GM10248 (cell line): ENCODE data around the gene SFT2D3.
A peak's percentile ranks its signal among the peaks of the same experiment; 100 is the strongest.

Experiments used
- CTCF ChIA-PET: fragments of 300-600 bp; sonication (Branson Sonifier 250); formaldehyde crosslinking; extraction: SDS; loops from one replicate; lab custom pipeline; 2021; ENCODE audit warnings: antibody characterized with exemption; lab: Yijun Ruan, JAX
- POLR2A ChIA-PET: fragments of 350-650 bp; sonication (Branson Sonifier 250); formaldehyde crosslinking; extraction: SDS; loops from one replicate; lab custom pipeline; 2020; ENCODE audit warnings: antibody characterized with exemption; lab: Yijun Ruan, JAX
- DNase-seq: peaks from one replicate; pipeline ENCODE4 v3.0.0; 2012; ENCODE audit errors: extremely low spot score
- CTCF ChIP-seq: IDR thresholded peaks from 2 replicates; pipeline ENCODE4 v1.5.1; 2012; ENCODE audit warnings: mild to moderate bottlenecking, low read depth; ENCODE audit errors: extremely low read depth, missing control alignments, control extremely low read depth

The SFT2D3 gene

GRCh38 chr2:127701193-127701650, at the start of gene SFT2D3:
SFT2D3 (plus strand) TSS chr2:127701497; CDS start chr2:127701529, 32 bp downstream.
- TF ChIP-seq CTCF: no peak
- ChIA-PET POLR2A (interaction anchor here (1.0 to 1.4 kb wide), 2 partner anchors 25 to 110 kb away, joined by 3 to 4 read pairs; no protein-coding TSS in a partner anchor), CTCF (interaction anchor here (1.6 kb wide), 1 partner anchor 110 kb away, joined by 4 read pairs; no protein-coding TSS in a partner anchor)
- peak; percentile 95 for DNase-seq

GRCh38 chr2:127651971-127652550, 49.2 kb upstream of the SFT2D3 start:
- POLR2A ChIA-PET: interaction anchor here (0.5 kb wide), 1 partner anchor 103 kb away, joined by 4 read pairs; no protein-coding TSS in a partner anchor
- no peak for DNase-seq
- no peak for TF ChIP-seq CTCF
- CTCF ChIA-PET: interaction anchor here (0.9 to 2.9 kb wide), 5 partner anchors 13 to 455 kb away, joined by 4 to 27 read pairs (median 4); no protein-coding TSS in a partner anchor

GRCh38 chr2:127652786-127653357, 48.4 kb upstream of the SFT2D3 start:
- CTCF ChIA-PET: interaction anchor here (1.7 to 2.9 kb wide), 4 partner anchors 14 to 456 kb away, joined by 4 to 27 read pairs (median 8); no protein-coding TSS in a partner anchor
- no peak for DNase-seq
- no peak for TF ChIP-seq CTCF
- POLR2A ChIA-PET: interaction anchor here (0.5 kb wide), 1 partner anchor 102 kb away, joined by 4 read pairs; no protein-coding TSS in a partner anchor

GRCh38 chr2:127653421-127654083, 47.7 kb upstream of the SFT2D3 start:
- ChIA-PET POLR2A (interaction anchor here (0.5 kb wide), 1 partner anchor 103 kb away, joined by 9 read pairs; no protein-coding TSS in a partner anchor), CTCF (interaction anchor here (1.7 to 2.9 kb wide), 3 partner anchors 14 to 457 kb away, joined by 4 to 27 read pairs (median 12); no protein-coding TSS in a partner anchor)
- no peak for DNase-seq
- TF ChIP-seq CTCF: no peak

- no peak for DNase-seq
- no peak for TF ChIP-seq CTCF
- CTCF ChIA-PET: interaction anchor here (0.8 to 2.9 kb wide), 4 partner anchors 14 to 457 kb away, joined by 3 to 27 read pairs (median 8); no protein-coding TSS in a partner anchor
- POLR2A ChIA-PET: interaction anchor here (0.5 kb wide), 1 partner anchor 104 kb away, joined by 9 read pairs; no protein-coding TSS in a partner anchor
These were observed 47.0 kb upstream of the SFT2D3 start for GRCh38 chr2:127654084-127654837.

GRCh38 chr2:127654838-127655175, 46.5 kb upstream of the SFT2D3 start:
- no peak for TF ChIP-seq CTCF
- POLR2A ChIA-PET: no interaction called here
- no peak for DNase-seq
- CTCF ChIA-PET: interaction anchor here (0.8 to 2.9 kb wide), 3 partner anchors 15 to 457 kb away, joined by 3 to 27 read pairs (median 3); no protein-coding TSS in a partner anchor
